ENCODE data around the gene OVAAL. TPM values are rescaled to one million over a fixed set of nuclear protein-coding genes. Genes with fewer than 3 reads are reported as not detected.

The OVAAL gene
- total RNA-seq, 3 donors from 2014 or later (not counting 1 experiment from before 2014, with no cell fraction given) = not detected

DNA sequence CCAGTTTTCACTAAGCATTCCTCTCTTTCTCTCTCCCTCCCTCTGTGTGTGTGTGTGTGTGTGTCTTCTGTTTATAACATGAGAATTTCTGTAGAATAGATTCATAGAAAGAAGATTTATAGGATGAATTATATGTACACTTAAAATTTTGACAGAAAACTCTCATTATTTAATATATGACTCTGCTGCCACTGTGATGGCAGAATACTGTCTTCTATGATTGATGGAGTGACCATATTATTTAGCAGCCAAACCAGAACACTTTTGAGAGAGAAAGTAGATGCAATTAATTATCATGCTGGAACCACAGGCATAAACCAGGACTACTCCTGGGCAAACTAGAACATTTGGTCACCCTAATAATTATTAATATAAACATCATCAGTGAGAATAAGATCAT lies 38.8 kb downstream of the OVAAL start:
- Histone ChIP-seq H3K4me3 (ENCODE audit: low read length) (no peak overlapping the region), H3K4me1 (ENCODE audit: control insufficient read depth, insufficient read depth, low read length) (no peaks in the 10 kb centered on the region), H3K36me3 (ENCODE audit: control insufficient read depth, insufficient read depth, low read length) (no peaks in the 10 kb centered on the region), H3K27ac (ENCODE audit: low read length) (no peak overlapping the region), H3K9me3 (ENCODE audit: control insufficient read depth, insufficient read depth, low read length) (no peaks in the 10 kb centered on the region), H3K27me3 (ENCODE audit: control insufficient read depth, insufficient read depth, low read length) (no peaks in the 10 kb centered on the region)
- Mint-ChIP-seq H3K27me3 (ENCODE audit: low read depth in 2 of 2) (peaks cover 0 to 10% of the 10 kb centered on the region in 2 donors), H3K27ac (no peak overlapping the region), H3K36me3 (no peaks in the 10 kb centered on the region), H3K4me1 (no peaks in the 10 kb centered on the region), H3K4me3 (no peak overlapping the region), H3K9me3 (no peaks in the 10 kb centered on the region)
- DNase-seq (no peak), ATAC-seq (no peak)
- intact Hi-C loops (cut with micrococcal nuclease) = no loop called here
- TF ChIP-seq, protein P1, sequence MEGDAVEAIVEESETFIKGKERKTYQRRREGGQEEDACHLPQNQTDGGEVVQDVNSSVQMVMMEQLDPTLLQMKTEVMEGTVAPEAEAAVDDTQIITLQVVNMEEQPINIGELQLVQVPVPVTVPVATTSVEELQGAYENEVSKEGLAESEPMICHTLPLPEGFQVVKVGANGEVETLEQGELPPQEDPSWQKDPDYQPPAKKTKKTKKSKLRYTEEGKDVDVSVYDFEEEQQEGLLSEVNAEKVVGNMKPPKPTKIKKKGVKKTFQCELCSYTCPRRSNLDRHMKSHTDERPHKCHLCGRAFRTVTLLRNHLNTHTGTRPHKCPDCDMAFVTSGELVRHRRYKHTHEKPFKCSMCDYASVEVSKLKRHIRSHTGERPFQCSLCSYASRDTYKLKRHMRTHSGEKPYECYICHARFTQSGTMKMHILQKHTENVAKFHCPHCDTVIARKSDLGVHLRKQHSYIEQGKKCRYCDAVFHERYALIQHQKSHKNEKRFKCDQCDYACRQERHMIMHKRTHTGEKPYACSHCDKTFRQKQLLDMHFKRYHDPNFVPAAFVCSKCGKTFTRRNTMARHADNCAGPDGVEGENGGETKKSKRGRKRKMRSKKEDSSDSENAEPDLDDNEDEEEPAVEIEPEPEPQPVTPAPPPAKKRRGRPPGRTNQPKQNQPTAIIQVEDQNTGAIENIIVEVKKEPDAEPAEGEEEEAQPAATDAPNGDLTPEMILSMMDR (IDR thresholded peaks at IDR 0.05) = no peak

DNA sequence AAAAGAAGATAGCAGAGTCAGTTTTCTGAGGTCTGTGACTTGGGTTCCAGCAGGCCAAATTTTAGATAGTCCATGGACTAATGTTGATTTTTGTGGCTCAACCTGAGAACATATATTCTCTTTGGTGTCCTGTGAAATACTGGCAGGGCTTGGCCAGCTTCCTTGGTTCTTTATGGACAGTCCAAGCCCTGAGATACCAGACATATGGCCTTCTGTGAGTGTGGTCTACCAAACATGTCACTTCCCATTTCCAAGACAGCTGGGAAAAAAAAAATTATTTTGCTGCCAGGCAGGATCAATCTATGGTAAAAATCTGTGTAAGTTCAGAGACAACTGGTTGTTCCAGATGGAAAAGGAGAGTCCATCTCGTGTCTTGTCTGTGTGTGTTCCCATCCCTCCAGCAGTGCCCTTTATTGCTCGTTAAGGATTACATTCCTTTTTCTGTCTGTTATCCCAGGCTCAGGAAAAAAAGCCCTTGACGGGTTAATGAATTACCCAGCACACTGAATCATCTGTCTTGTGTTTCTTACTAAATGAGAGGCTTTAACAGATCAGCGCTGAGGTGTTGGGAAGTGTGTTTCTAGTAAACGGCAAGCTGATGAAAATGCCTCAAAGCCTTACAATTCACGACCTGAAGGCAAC lies 39.7 kb downstream of the OVAAL start:
- intact Hi-C loops (cut with micrococcal nuclease) = no loop called here
- TF ChIP-seq, protein P1 (IDR thresholded peaks at IDR 0.05) = no peak
- WGBS (ENCODE audit: insufficient coverage) = 94% methylated on average over 4 of the region's 6 CpGs
- Histone ChIP-seq H3K4me1 (ENCODE audit: control insufficient read depth, insufficient read depth, low read length) (no peaks in the 10 kb centered on the region), H3K4me3 (ENCODE audit: low read length) (no peak overlapping the region), H3K9me3 (ENCODE audit: control insufficient read depth, insufficient read depth, low read length) (no peaks in the 10 kb centered on the region), H3K27me3 (ENCODE audit: control insufficient read depth, insufficient read depth, low read length) (no peaks in the 10 kb centered on the region), H3K36me3 (ENCODE audit: control insufficient read depth, insufficient read depth, low read length) (no peaks in the 10 kb centered on the region), H3K27ac (ENCODE audit: low read length) (no peak overlapping the region)
- no peaks in the 10 kb centered on the region for H3K4me1 Mint-ChIP-seq
- ATAC-seq (no peak), DNase-seq (no peak)
- H3K4me3 Mint-ChIP-seq = no peak overlapping the region
- H3K27ac Mint-ChIP-seq = no peak overlapping the region
- H3K9me3 Mint-ChIP-seq = no peaks in the 10 kb centered on the region
- H3K36me3 Mint-ChIP-seq = no peaks in the 10 kb centered on the region
- peaks cover 0 to 10% of the 10 kb centered on the region in 2 donors for H3K27me3 Mint-ChIP-seq (ENCODE audit: low read depth in 2 of 2)

- H3K4me3 Mint-ChIP-seq = no peak overlapping the region
- DNase-seq = no peak
- Histone ChIP-seq H3K4me1 (ENCODE audit: control insufficient read depth, insufficient read depth, low read length) (no peaks in the 10 kb centered on the region), H3K27ac (ENCODE audit: low read length) (no peak overlapping the region), H3K4me3 (ENCODE audit: low read length) (no peak overlapping the region), H3K36me3 (ENCODE audit: control insufficient read depth, insufficient read depth, low read length) (no peaks in the 10 kb centered on the region), H3K9me3 (ENCODE audit: control insufficient read depth, insufficient read depth, low read length) (no peaks in the 10 kb centered on the region), H3K27me3 (ENCODE audit: control insufficient read depth, insufficient read depth, low read length) (no peaks in the 10 kb centered on the region)
- H3K9me3 Mint-ChIP-seq = no peaks in the 10 kb centered on the region
- H3K27ac Mint-ChIP-seq = no peak overlapping the region
- intact Hi-C loops (cut with micrococcal nuclease) = no loop called here
- peaks cover 0 to 3% of the 10 kb centered on the region in 2 donors for H3K27me3 Mint-ChIP-seq (ENCODE audit: low read depth in 2 of 2)
- TF ChIP-seq, protein P1 (IDR thresholded peaks at IDR 0.05) = no peak
- 100% methylated on average over 1 of the region's 1 CpG for WGBS (ENCODE audit: insufficient coverage)
- H3K36me3 Mint-ChIP-seq = no peaks in the 10 kb centered on the region
- H3K4me1 Mint-ChIP-seq = no peaks in the 10 kb centered on the region
- ATAC-seq = no peak
Measured at GRCh38 chr1:180600343-180600742, 41.6 kb downstream of the OVAAL start.

- no peaks in the 10 kb centered on the region for H3K4me1 Mint-ChIP-seq
- intact Hi-C loops (cut with micrococcal nuclease) = no loop called here
- no peaks in the 10 kb centered on the region for H3K27me3 ChIP-seq (ENCODE audit: control insufficient read depth, insufficient read depth, low read length)
- WGBS (ENCODE audit: insufficient coverage) = 74% methylated on average over 1 of the region's 1 CpG
- ATAC-seq (no peak), DNase-seq (no peak)
- no peaks in the 10 kb centered on the region for H3K36me3 ChIP-seq (ENCODE audit: control insufficient read depth, insufficient read depth, low read length)
- H3K36me3 Mint-ChIP-seq = no peaks in the 10 kb centered on the region
- H3K27ac ChIP-seq (ENCODE audit: low read length) = no peak overlapping the region
- TF ChIP-seq, protein P1 (IDR thresholded peaks at IDR 0.05) = no peak
- no peaks in the 10 kb centered on the region for H3K9me3 ChIP-seq (ENCODE audit: control insufficient read depth, insufficient read depth, low read length)
- no peak overlapping the region for H3K27ac Mint-ChIP-seq
- H3K9me3 Mint-ChIP-seq = no peaks in the 10 kb centered on the region
- peaks cover 0 to 2% of the 10 kb centered on the region in 2 donors for H3K27me3 Mint-ChIP-seq (ENCODE audit: low read depth in 2 of 2)
- H3K4me3 ChIP-seq (ENCODE audit: low read length) = no peak overlapping the region
- H3K4me3 Mint-ChIP-seq = no peak overlapping the region
- H3K4me1 ChIP-seq (ENCODE audit: control insufficient read depth, insufficient read depth, low read length) = no peaks in the 10 kb centered on the region
Measured at GRCh38 chr1:180601512-180601911, 42.7 kb downstream of the OVAAL start.

All from natural killer cell (primary cell).